PFSK-1 (cell line): ENCODE measurements around the gene RHBDD2.

Experiments used
- FOXP2 ChIP-seq: optimal IDR thresholded peaks from 2 replicates; pipeline ENCODE3; 2011; ENCODE audit warnings: borderline replicate concordance, control low read depth, inconsistent platforms; ENCODE audit not compliant: insufficient read depth; ENCODE audit errors: extremely low read length, extremely low read depth
- POLR2AphosphoS5 ChIP-seq: IDR thresholded peaks from 2 replicates; pipeline ENCODE4 v1.6.1; 2012; ENCODE audit warnings: low read depth, mild to moderate bottlenecking, control low read depth, low read length, moderate library complexity
- REST ChIP-seq, 2 experiments: IDR thresholded peaks; 2 replicates each; pipeline versions ENCODE4 v1.6.1 to v1.8.0; 2011 to 2012; ENCODE audit warnings: low read depth in 2 of 2, low read length in 2 of 2, control low read depth in 1 of 2, inconsistent platforms in 1 of 2, mild to moderate bottlenecking in 1 of 2, moderate library complexity in 1 of 2; ENCODE audit not compliant: insufficient read depth in 1 of 2
- SIN3A ChIP-seq: IDR thresholded peaks from 2 replicates; pipeline ENCODE4 v1.6.1; 2012; ENCODE audit warnings: mild to moderate bottlenecking, low read length, moderate library complexity, borderline replicate concordance; ENCODE audit not compliant: insufficient read depth
- TAF1 ChIP-seq: IDR thresholded peaks from 2 replicates; pipeline ENCODE4 v1.6.1; 2012; ENCODE audit warnings: low read length, control low read depth, borderline replicate concordance; ENCODE audit not compliant: insufficient read depth

The RHBDD2 gene

DNA sequence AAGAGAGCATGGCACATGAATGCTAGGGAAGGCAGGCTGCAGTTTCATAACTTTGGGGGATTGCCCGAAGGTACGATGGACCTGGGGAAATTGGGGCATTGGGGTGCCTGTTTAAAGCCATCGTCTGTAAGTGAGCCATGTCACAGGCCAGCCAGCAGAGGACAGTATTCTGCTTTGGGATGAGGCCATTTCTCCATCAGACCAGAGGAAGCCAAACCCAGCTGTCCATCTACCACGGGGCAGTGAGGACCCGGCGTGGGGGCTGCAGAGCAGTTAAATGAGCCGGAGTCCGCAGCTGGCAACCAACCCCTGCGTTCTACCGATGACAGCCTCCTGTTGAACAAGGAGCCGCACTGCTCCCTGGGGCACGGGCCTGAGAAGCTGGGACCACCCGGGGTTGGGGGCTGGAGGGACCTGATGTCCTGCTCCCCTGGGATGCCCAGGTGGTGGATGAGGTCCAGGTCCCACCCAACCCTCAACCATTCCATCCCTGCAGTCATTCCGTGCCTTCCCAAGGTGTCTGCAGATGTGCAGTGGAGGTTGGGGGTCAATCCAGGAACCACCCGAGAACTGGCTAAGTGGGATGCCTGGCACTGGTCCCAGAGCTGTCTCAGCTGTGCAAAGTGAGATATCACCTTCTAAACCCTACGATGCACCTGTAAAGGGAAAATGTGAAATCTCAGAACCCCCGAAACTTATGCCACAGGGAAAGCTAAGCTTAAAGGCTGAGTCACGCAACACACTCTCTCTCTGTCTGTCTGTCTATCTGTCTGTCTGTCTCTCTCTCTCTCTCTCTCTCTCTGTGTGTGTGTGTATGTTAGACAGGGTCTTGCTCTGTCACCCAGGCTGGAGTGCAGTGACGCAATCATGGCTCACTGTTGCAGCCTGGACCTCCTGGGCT is 12.1 kb upstream of the RHBDD2 start:
- no peak for TF ChIP-seq SIN3A
- no peak for TF ChIP-seq TAF1
- no peak for TF ChIP-seq FOXP2
- no peak for TF ChIP-seq POLR2AphosphoS5
- TF ChIP-seq REST (IDR thresholded peaks at IDR 0.05; ENCODE audit: insufficient read depth in 1 of 2, low read depth in 2 of 2, low read length in 2 of 2) = no peak

DNA sequence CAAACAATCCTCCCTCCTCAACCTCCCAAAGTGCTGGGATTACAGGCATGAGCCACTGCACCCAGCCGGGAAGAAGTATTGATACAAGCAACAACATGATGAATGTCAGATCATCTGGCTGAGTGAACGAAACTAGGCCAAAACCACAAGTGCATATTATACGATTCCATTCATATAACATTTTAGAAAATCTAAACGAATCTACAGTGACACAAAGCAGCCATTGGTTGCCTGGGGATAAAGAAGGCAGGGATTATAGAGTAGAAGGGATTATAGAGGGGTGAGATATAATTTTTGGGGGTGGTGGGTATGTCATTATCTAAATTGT is 11.5 kb upstream of the RHBDD2 start:
- no peak for TF ChIP-seq SIN3A
- TF ChIP-seq FOXP2 = no peak
- TF ChIP-seq REST (IDR thresholded peaks at IDR 0.05; ENCODE audit: insufficient read depth in 1 of 2, low read depth in 2 of 2, low read length in 2 of 2) = no peak
- TF ChIP-seq TAF1 = no peak
- TF ChIP-seq POLR2AphosphoS5 = no peak

GRCh38 chr7:75868153-75868552 is 10.7 kb upstream of the RHBDD2 start:
- TF ChIP-seq SIN3A = no peak
- TF ChIP-seq REST (IDR thresholded peaks at IDR 0.05; ENCODE audit: insufficient read depth in 1 of 2, low read depth in 2 of 2, low read length in 2 of 2) = no peak
- TF ChIP-seq FOXP2 = no peak
- no peak for TF ChIP-seq POLR2AphosphoS5
- TF ChIP-seq TAF1 = no peak

GRCh38 chr7:75869776-75870379 is 9.0 kb upstream of the RHBDD2 start:
- TF ChIP-seq SIN3A = no peak

- TF ChIP-seq SIN3A (no peak), POLR2AphosphoS5 (no peak), TAF1 (no peak), REST (IDR thresholded peaks at IDR 0.05; ENCODE audit: insufficient read depth in 1 of 2, low read depth in 2 of 2, low read length in 2 of 2) (no peak), FOXP2 (no peak)
These were observed 8.2 kb upstream of the RHBDD2 start for GRCh38 chr7:75870557-75871161.
